ENCODE results near the gene KIF19.
A peak's percentile ranks its signal among the peaks of the same experiment; 100 is the strongest.

Gene KIF19

GRCh38 chr17:74351552-74352210, 25.7 kb downstream of the KIF19 start:
- ChIA-PET CTCF (interaction anchor here (0.7 to 1.4 kb wide), 2 partner anchors 10 to 18 kb away, joined by 3 to 7 read pairs; partner anchors contain the start of gene BTBD17), POLR2A (ENCODE audit: low non-redundant PET) (no interaction called here)
- DNase-seq (ENCODE audit: low spot score): no peak
- H3K27ac ChIP-seq: no peak overlapping the region
- TF ChIP-seq CTCF (conservative IDR thresholded peaks at IDR 0.05; ENCODE audit: low read depth): no peak

- POLR2A ChIA-PET (ENCODE audit: low non-redundant PET): no interaction called here
- CTCF ChIA-PET: interaction anchor here (0.6 to 0.9 kb wide), 3 partner anchors 10 to 77 kb away, joined by 3 to 5 read pairs (median 3); no protein-coding TSS in a partner anchor
- DNase-seq (ENCODE audit: low spot score): no peak
- TF ChIP-seq CTCF (conservative IDR thresholded peaks at IDR 0.05; ENCODE audit: low read depth): no peak
- no peak overlapping the region for H3K27ac ChIP-seq
Measured at GRCh38 chr17:74353446-74354060, 27.5 kb downstream of the KIF19 start.

GRCh38 chr17:74354123-74354522, 28.1 kb downstream of the KIF19 start:
- 0 out of 2 replicates have a peak, but pooled peaks have one; percentile 17 for TF ChIP-seq CTCF (conservative IDR thresholded peaks at IDR 0.05; ENCODE audit: low read depth)
- CTCF ChIA-PET: no interaction called here

GRCh38 chr17:74354561-74354960, 28.5 kb downstream of the KIF19 start:
- CTCF ChIA-PET: no interaction called here
- DNase-seq (ENCODE audit: low spot score): no peak
- H3K27ac ChIP-seq: no peak overlapping the region
- no peak for TF ChIP-seq CTCF (conservative IDR thresholded peaks at IDR 0.05; ENCODE audit: low read depth)
- POLR2A ChIA-PET (ENCODE audit: low non-redundant PET): no interaction called here

More at GRCh38 chr17:74354123-74354522, 28.1 kb downstream of the KIF19 start:
- no peak overlapping the region for H3K27ac ChIP-seq
- no peak for DNase-seq (ENCODE audit: low spot score)
- POLR2A ChIA-PET (ENCODE audit: low non-redundant PET): no interaction called here

GRCh38 chr17:74355065-74355464, 29.0 kb downstream of the KIF19 start:
- no peak overlapping the region for H3K27ac ChIP-seq
- POLR2A ChIA-PET (ENCODE audit: low non-redundant PET): no interaction called here
- no peak for TF ChIP-seq CTCF (conservative IDR thresholded peaks at IDR 0.05; ENCODE audit: low read depth)
- no peak for DNase-seq (ENCODE audit: low spot score)
- CTCF ChIA-PET: no interaction called here

GRCh38 chr17:74356646-74357465, 30.8 kb downstream of the KIF19 start:
- ChIA-PET POLR2A (ENCODE audit: low non-redundant PET) (interaction anchor here (0.6 kb wide), 1 partner anchor 779 kb away, joined by 4 read pairs; no protein-coding TSS in a partner anchor), CTCF (interaction anchor here (0.7 to 1.2 kb wide), 4 partner anchors 11 to 97 kb away, joined by 3 read pairs; partner anchors contain the start of gene GPR142)
- no peak overlapping the region for H3K27ac ChIP-seq
- DNase-seq (ENCODE audit: low spot score): no peak
- TF ChIP-seq CTCF (conservative IDR thresholded peaks at IDR 0.05; ENCODE audit: low read depth): no peak
